SK-N-MC (cell line): ENCODE results near the gene SPESP1.

Experiments
- DNase-seq: peaks from one replicate; pipeline ENCODE4 v3.0.0-alpha.2; 2011; ENCODE audit warnings: low read depth, low spot score
- H3K27ac ChIP-seq: fragments of 200-600 bp; sonication (generic); 2 replicates; pipeline ENCODE4 v1.5.1; 2016; ENCODE audit warnings: mixed run types
- H3K36me3 ChIP-seq: fragments of 200-600 bp; sonication (generic); 2 replicates; pipeline ENCODE4 v1.6.1; 2017; ENCODE audit warnings: antibody characterized with exemption, low read length, mixed read lengths; ENCODE audit not compliant: insufficient read depth
- H3K4me3 ChIP-seq: fragments of 200-600 bp; sonication (generic); 2 replicates; pipeline ENCODE4 v1.5.1; 2016
- H3K9ac ChIP-seq: fragments of 200-600 bp; sonication (generic); 2 replicates; pipeline ENCODE4 v1.8.0; 2017; ENCODE audit warnings: mixed run types, mixed read lengths; ENCODE audit not compliant: insufficient read length
- H3K9me3 ChIP-seq: fragments of 200-600 bp; sonication (generic); 2 replicates; pipeline ENCODE4 v1.6.1; 2017; ENCODE audit warnings: low read depth, mild to moderate bottlenecking, antibody characterized with exemption, low read length, moderate library complexity, mixed read lengths
- EZH2 ChIP-seq: fragments of 200-600 bp; sonication (generic); IDR thresholded peaks from one replicate; pipeline ENCODE4 v1.6.1; 2017; ENCODE audit warnings: antibody characterized with exemption
- FOXP2 ChIP-seq: optimal IDR thresholded peaks from 2 replicates; pipeline ENCODE3; 2011; ENCODE audit warnings: mild to moderate bottlenecking, moderate library complexity; ENCODE audit not compliant: insufficient read depth; ENCODE audit errors: extremely low read length, control extremely low read depth
- POLR2AphosphoS5 ChIP-seq: IDR thresholded peaks from 2 replicates; pipeline ENCODE4 v1.6.1; 2012; ENCODE audit warnings: mild to moderate bottlenecking, low read depth, low read length, borderline replicate concordance

SPESP1 gene

GRCh38 chr15:68930268-68931022 is at the start of gene SPESP1:
Gene SPESP1, plus strand, starts transcription at chr15:68930525. Its CDS starts 129 bp downstream, at chr15:68930654.
- DNase-seq, result no peak

GRCh38 chr15:68885070-68885469 is 45.3 kb upstream of the SPESP1 start:
- Histone ChIP-seq H3K36me3 (no peaks in the 10 kb centered on the region), H3K27ac (no peak overlapping the region), H3K4me3 (peak overlapping the region; percentile 9; the same call in 1 of the 2 replicates), H3K9me3 (no peaks in the 10 kb centered on the region), H3K9ac (no peak overlapping the region)
- no peak for DNase-seq
- no peak for TF ChIP-seq EZH2
- no peak for TF ChIP-seq FOXP2
- no peak for TF ChIP-seq POLR2AphosphoS5

More at GRCh38 chr15:68930268-68931022, at the start of gene SPESP1:
- TF ChIP-seq EZH2 (no peak), FOXP2 (no peak), POLR2AphosphoS5 (no peak)
- no peak within 1 kb of the TSS for H3K4me3 ChIP-seq
- no peak within 1 kb of the TSS for H3K27ac ChIP-seq
- no peaks in the 10 kb centered on the region for H3K9me3 ChIP-seq
- no peak within 1 kb of the TSS for H3K9ac ChIP-seq
- H3K36me3 ChIP-seq, result no peaks in the 10 kb centered on the region

- no peak overlapping the region for H3K9ac ChIP-seq
- H3K9me3 ChIP-seq, result no peaks in the 10 kb centered on the region
- H3K4me3 ChIP-seq, result no peak overlapping the region
- DNase-seq, result no peak
- no peaks in the 10 kb centered on the region for H3K36me3 ChIP-seq
- H3K27ac ChIP-seq, result no peak overlapping the region
- TF ChIP-seq EZH2 (no peak), POLR2AphosphoS5 (no peak)
Observed at GRCh38 chr15:68887120-68887519, 43.2 kb upstream of the SPESP1 start.

- TF ChIP-seq FOXP2, result no peak
- TF ChIP-seq EZH2, result no peak
- TF ChIP-seq POLR2AphosphoS5, result no peak
- no peak overlapping the region for H3K27ac ChIP-seq
- DNase-seq, result no peak
- H3K9me3 ChIP-seq, result no peaks in the 10 kb centered on the region
- H3K9ac ChIP-seq, result no peak overlapping the region
- no peak overlapping the region for H3K4me3 ChIP-seq
- H3K36me3 ChIP-seq, result no peaks in the 10 kb centered on the region
Observed at GRCh38 chr15:68887819-68888218, 42.5 kb upstream of the SPESP1 start.

GRCh38 chr15:68888419-68888818 is 41.9 kb upstream of the SPESP1 start:
- H3K36me3 ChIP-seq, result no peaks in the 10 kb centered on the region
- DNase-seq, result no peak
- TF ChIP-seq FOXP2, result no peak
- TF ChIP-seq EZH2, result no peak
- no peak for TF ChIP-seq POLR2AphosphoS5
- H3K9me3 ChIP-seq, result no peaks in the 10 kb centered on the region
- H3K27ac ChIP-seq, result no peak overlapping the region
- no peak overlapping the region for H3K9ac ChIP-seq
- H3K4me3 ChIP-seq, result no peak overlapping the region

GRCh38 chr15:68894208-68894607 is 36.1 kb upstream of the SPESP1 start:
- H3K9ac ChIP-seq, result no peak overlapping the region
- no peak overlapping the region for H3K4me3 ChIP-seq
- H3K9me3 ChIP-seq, result no peaks in the 10 kb centered on the region
- DNase-seq, result no peak
- H3K27ac ChIP-seq, result no peak overlapping the region
- no peaks in the 10 kb centered on the region for H3K36me3 ChIP-seq
- TF ChIP-seq FOXP2, result no peak
- TF ChIP-seq EZH2, result no peak
- no peak for TF ChIP-seq POLR2AphosphoS5

GRCh38 chr15:68896178-68896577 is 34.1 kb upstream of the SPESP1 start:
- TF ChIP-seq EZH2 (no peak), POLR2AphosphoS5 (no peak), FOXP2 (no peak)
- no peak overlapping the region for H3K9ac ChIP-seq
- H3K4me3 ChIP-seq, result no peak overlapping the region
- H3K36me3 ChIP-seq, result no peaks in the 10 kb centered on the region
- H3K27ac ChIP-seq, result no peak overlapping the region
- H3K9me3 ChIP-seq, result no peaks in the 10 kb centered on the region
- no peak for DNase-seq

GRCh38 chr15:68897016-68897415 is 33.3 kb upstream of the SPESP1 start:
- TF ChIP-seq FOXP2, result no peak
- TF ChIP-seq EZH2, result no peak
- TF ChIP-seq POLR2AphosphoS5, result no peak
- H3K4me3 ChIP-seq, result no peak overlapping the region
- H3K36me3 ChIP-seq, result no peaks in the 10 kb centered on the region
- no peaks in the 10 kb centered on the region for H3K9me3 ChIP-seq
- no peak for DNase-seq
- no peak overlapping the region for H3K9ac ChIP-seq
- H3K27ac ChIP-seq, result no peak overlapping the region

GRCh38 chr15:68900027-68900426 is 30.3 kb upstream of the SPESP1 start:
- H3K4me3 ChIP-seq, result no peak overlapping the region

More at GRCh38 chr15:68900027-68900426, 30.3 kb upstream of the SPESP1 start:
- no peak overlapping the region for H3K27ac ChIP-seq
- H3K9me3 ChIP-seq, result no peaks in the 10 kb centered on the region
- H3K9ac ChIP-seq, result no peak overlapping the region
- H3K36me3 ChIP-seq, result no peaks in the 10 kb centered on the region
- DNase-seq, result no peak
- no peak for TF ChIP-seq EZH2
- TF ChIP-seq POLR2AphosphoS5, result no peak
- no peak for TF ChIP-seq FOXP2
